Measurements from ENCODE around the gene INPP5J.

The INPP5J gene

GRCh38 chr22:31121403-31121802 is 1.4 kb upstream of the INPP5J start:
- Histone ChIP-seq H3K4me1 (peaks cover 23% of the 10 kb centered on the region), H3K4me3 (ENCODE audit: low read depth, low read length) (no peak overlapping the region), H3K4me2 (ENCODE audit: low read length) (no peak overlapping the region), H3K9me3 (ENCODE audit: control insufficient read depth, low read length) (no peaks in the 10 kb centered on the region), H3K9ac (no peak overlapping the region), H3K27ac (peak overlapping the region; percentile 93), H3K27me3 (ENCODE audit: control insufficient read depth, insufficient read depth, low read length) (no peaks in the 10 kb centered on the region), H3K36me3 (ENCODE audit: control insufficient read depth, insufficient read depth, low read length) (no peaks in the 10 kb centered on the region), H2AFZ (no peak overlapping the region), H3K79me2 (peaks cover 27% of the 10 kb centered on the region)
- TF ChIP-seq, protein P1, sequence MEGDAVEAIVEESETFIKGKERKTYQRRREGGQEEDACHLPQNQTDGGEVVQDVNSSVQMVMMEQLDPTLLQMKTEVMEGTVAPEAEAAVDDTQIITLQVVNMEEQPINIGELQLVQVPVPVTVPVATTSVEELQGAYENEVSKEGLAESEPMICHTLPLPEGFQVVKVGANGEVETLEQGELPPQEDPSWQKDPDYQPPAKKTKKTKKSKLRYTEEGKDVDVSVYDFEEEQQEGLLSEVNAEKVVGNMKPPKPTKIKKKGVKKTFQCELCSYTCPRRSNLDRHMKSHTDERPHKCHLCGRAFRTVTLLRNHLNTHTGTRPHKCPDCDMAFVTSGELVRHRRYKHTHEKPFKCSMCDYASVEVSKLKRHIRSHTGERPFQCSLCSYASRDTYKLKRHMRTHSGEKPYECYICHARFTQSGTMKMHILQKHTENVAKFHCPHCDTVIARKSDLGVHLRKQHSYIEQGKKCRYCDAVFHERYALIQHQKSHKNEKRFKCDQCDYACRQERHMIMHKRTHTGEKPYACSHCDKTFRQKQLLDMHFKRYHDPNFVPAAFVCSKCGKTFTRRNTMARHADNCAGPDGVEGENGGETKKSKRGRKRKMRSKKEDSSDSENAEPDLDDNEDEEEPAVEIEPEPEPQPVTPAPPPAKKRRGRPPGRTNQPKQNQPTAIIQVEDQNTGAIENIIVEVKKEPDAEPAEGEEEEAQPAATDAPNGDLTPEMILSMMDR (IDR thresholded peaks at IDR 0.05), result no peak

GRCh38 chr22:31122196-31122531 is 602 bp upstream of the INPP5J start:
- no peaks in the 10 kb centered on the region for H3K9me3 ChIP-seq (ENCODE audit: control insufficient read depth, low read length)
- H3K27me3 ChIP-seq (ENCODE audit: control insufficient read depth, insufficient read depth, low read length), result no peaks in the 10 kb centered on the region
- H3K4me3 ChIP-seq (ENCODE audit: low read depth, low read length), result peak overlapping the region; percentile 86
- H3K4me1 ChIP-seq, result peaks cover 27% of the 10 kb centered on the region
- TF ChIP-seq, protein P1 (IDR thresholded peaks at IDR 0.05), result no peak
- H3K36me3 ChIP-seq (ENCODE audit: control insufficient read depth, insufficient read depth, low read length), result no peaks in the 10 kb centered on the region
- H3K27ac ChIP-seq, result peak overlapping the region; percentile 93
- no peak overlapping the region for H3K9ac ChIP-seq
- peak overlapping the region; percentile 89 for H3K4me2 ChIP-seq (ENCODE audit: low read length)
- H3K79me2 ChIP-seq, result peaks cover 32% of the 10 kb centered on the region
- H2AFZ ChIP-seq, result peak overlapping the region; percentile 62

GRCh38 chr22:31123292-31123602 is 481 bp downstream of the INPP5J start:
- peak overlapping the region; percentile 86 for H3K4me3 ChIP-seq (ENCODE audit: low read depth, low read length)
- peak overlapping the region; percentile 95 for H3K9ac ChIP-seq

DNA sequence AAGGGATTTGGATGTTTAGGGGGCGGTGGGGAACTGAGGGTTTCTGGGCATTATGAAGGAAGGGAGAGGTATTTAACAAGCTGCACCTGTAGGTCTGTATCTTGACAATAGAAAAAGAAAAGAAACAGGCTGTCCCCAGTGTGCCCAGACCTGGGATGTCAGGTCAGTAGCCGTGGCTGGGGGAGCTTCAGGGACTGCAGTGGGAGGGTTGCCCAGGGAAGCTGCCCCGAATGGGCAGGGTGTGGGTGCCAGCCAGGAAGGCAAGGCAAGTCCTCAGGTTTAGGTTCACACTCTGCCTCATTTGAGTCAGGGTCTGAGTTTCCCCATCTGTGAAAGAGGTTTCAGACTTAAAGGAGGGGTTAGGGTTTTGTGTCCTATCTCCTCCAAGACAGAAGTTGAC is 1.5 kb downstream of the INPP5J start:
- no peaks in the 10 kb centered on the region for H3K27me3 ChIP-seq (ENCODE audit: control insufficient read depth, insufficient read depth, low read length)
- peaks cover 32% of the 10 kb centered on the region for H3K79me2 ChIP-seq
- peak overlapping the region; percentile 93 for H3K27ac ChIP-seq
- no peaks in the 10 kb centered on the region for H3K36me3 ChIP-seq (ENCODE audit: control insufficient read depth, insufficient read depth, low read length)
- H3K4me2 ChIP-seq (ENCODE audit: low read length), result peak overlapping the region; percentile 89
- H3K9ac ChIP-seq, result no peak overlapping the region
- H3K4me1 ChIP-seq, result peaks cover 33% of the 10 kb centered on the region
- no peaks in the 10 kb centered on the region for H3K9me3 ChIP-seq (ENCODE audit: control insufficient read depth, low read length)
- TF ChIP-seq, protein P1 (IDR thresholded peaks at IDR 0.05), result no peak
- no peak overlapping the region for H2AFZ ChIP-seq
- peak overlapping the region; percentile 86 for H3K4me3 ChIP-seq (ENCODE audit: low read depth, low read length)

More at GRCh38 chr22:31123292-31123602, 481 bp downstream of the INPP5J start:
- Histone ChIP-seq H3K4me1 (peaks cover 36% of the 10 kb centered on the region), H3K27me3 (ENCODE audit: control insufficient read depth, insufficient read depth, low read length) (no peaks in the 10 kb centered on the region), H3K4me2 (ENCODE audit: low read length) (peak overlapping the region; percentile 89), H3K79me2 (peaks cover 32% of the 10 kb centered on the region), H3K9me3 (ENCODE audit: control insufficient read depth, low read length) (no peaks in the 10 kb centered on the region), H2AFZ (no peak overlapping the region), H3K27ac (peak overlapping the region; percentile 93), H3K36me3 (ENCODE audit: control insufficient read depth, insufficient read depth, low read length) (no peaks in the 10 kb centered on the region)
- TF ChIP-seq, protein P1 (IDR thresholded peaks at IDR 0.05), result no peak

DNA sequence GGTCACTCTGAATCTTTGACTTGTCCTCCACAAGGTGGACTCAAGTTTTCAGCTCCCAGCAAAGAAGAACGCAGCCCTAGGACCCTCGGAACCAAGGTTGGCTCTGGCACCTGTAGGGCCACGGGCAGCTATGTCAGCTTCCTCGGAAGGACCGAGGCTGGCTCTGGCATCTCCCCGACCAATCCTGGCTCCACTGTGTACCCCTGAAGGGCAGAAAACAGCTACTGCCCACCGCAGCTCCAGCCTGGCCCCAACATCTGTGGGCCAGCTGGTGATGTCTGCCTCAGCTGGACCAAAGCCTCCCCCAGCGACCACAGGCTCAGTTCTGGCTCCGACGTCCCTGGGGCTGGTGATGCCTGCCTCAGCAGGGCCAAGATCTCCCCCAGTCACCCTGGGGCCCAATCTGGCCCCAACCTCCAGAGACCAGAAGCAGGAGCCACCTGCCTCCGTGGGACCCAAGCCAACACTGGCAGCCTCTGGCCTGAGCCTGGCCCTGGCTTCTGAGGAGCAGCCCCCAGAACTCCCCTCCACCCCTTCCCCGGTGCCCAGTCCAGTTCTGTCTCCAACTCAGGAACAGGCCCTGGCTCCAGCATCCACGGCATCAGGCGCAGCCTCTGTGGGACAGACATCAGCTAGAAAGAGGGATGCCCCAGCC is 2.2 kb downstream of the INPP5J start:
- Histone ChIP-seq H3K79me2 (peaks cover 32% of the 10 kb centered on the region), H3K36me3 (ENCODE audit: control insufficient read depth, insufficient read depth, low read length) (no peaks in the 10 kb centered on the region), H3K27me3 (ENCODE audit: control insufficient read depth, insufficient read depth, low read length) (no peaks in the 10 kb centered on the region), H2AFZ (no peak overlapping the region), H3K9ac (peak overlapping the region; percentile 28), H3K9me3 (ENCODE audit: control insufficient read depth, low read length) (no peaks in the 10 kb centered on the region), H3K4me3 (ENCODE audit: low read depth, low read length) (peak overlapping the region; percentile 86), H3K4me1 (peaks cover 33% of the 10 kb centered on the region), H3K27ac (peak overlapping the region; percentile 93), H3K4me2 (ENCODE audit: low read length) (peak overlapping the region; percentile 89)
- TF ChIP-seq, protein P1 (IDR thresholded peaks at IDR 0.05), result no peak

All from parathyroid adenoma (tissue), 2 donors.